WTC11 (cell line): ENCODE data around the gene SPRING1. TPM values are rescaled to one million over a fixed set of nuclear protein-coding genes. Genes with fewer than 3 reads are reported as not detected.
A peak's percentile ranks its signal among the peaks of the same experiment; 100 is the strongest.

ENCODE experiments used
- ATAC-seq: fragments of 200-7000 bp; cut with Tn5 transposase; 2 replicates; pipeline ENCODE4 v1.10.0; 2021; ENCODE audit warnings: mild to moderate bottlenecking, moderate library complexity
- CTCF ChIA-PET: fragments of 300-600 bp; sonication (Branson Sonifier 250); formaldehyde crosslinking; loops from one replicate; lab custom pipeline; 2021; ENCODE audit warnings: antibody characterized with exemption; lab: Charles Lee
- POLR2A ChIA-PET: fragments of 350-600 bp; sonication (Branson Sonifier 250); formaldehyde crosslinking; loops from one replicate; lab custom pipeline; 2021; ENCODE audit warnings: antibody characterized with exemption; lab: Charles Lee
- DNase-seq: peaks from one replicate; pipeline ENCODE4 v3.0.0; 2021; ENCODE audit warnings: low spot score
- H3K27ac Mint-ChIP-seq: 2 replicates; pipeline ENCODE4 v1.8.0; 2021; ENCODE audit warnings: mixed read lengths
- H3K27me3 Mint-ChIP-seq: 2 replicates; pipeline ENCODE4 v1.8.0; 2021; ENCODE audit warnings: low read depth, mild to moderate bottlenecking, moderate library complexity, mixed read lengths
- H3K36me3 Mint-ChIP-seq: 2 replicates; pipeline ENCODE4 v1.8.0; 2021; ENCODE audit warnings: mixed read lengths
- H3K4me1 Mint-ChIP-seq: 2 replicates; pipeline ENCODE4 v1.8.0; 2022; ENCODE audit warnings: mixed read lengths
- H3K4me3 Mint-ChIP-seq: 2 replicates; pipeline ENCODE4 v1.8.0; 2021; ENCODE audit warnings: mild to moderate bottlenecking, moderate library complexity, mixed read lengths
- H3K9me3 Mint-ChIP-seq: 2 replicates; pipeline ENCODE4 v1.8.0; 2021; ENCODE audit warnings: mixed read lengths
- AR ChIP-seq: fragments of 250-450 bp; sonication (Bioruptor Pico); IDR thresholded peaks from 2 replicates; pipeline ENCODE4 v1.9.0; 2021; ENCODE audit warnings: mild to moderate bottlenecking
- ARID4B ChIP-seq: sonication (generic); formaldehyde crosslinking; IDR thresholded peaks from 2 replicates; pipeline ENCODE4 v1.8.0; 2023; ENCODE audit warnings: missing genetic modification reagents, mild to moderate bottlenecking, borderline replicate concordance
- CREM ChIP-seq: sonication (generic); formaldehyde crosslinking; IDR thresholded peaks from 2 replicates; pipeline ENCODE4 v1.8.1; 2022; ENCODE audit warnings: mild to moderate bottlenecking, missing genetic modification reagents, moderate library complexity
- E2F1 ChIP-seq: sonication (generic); formaldehyde crosslinking; IDR thresholded peaks from 2 replicates; pipeline ENCODE4 v1.8.0; 2022; ENCODE audit warnings: mild to moderate bottlenecking, missing genetic modification reagents
- FOXK1 ChIP-seq: sonication (generic); formaldehyde crosslinking; IDR thresholded peaks from 2 replicates; pipeline ENCODE4 v1.8.0; 2022; ENCODE audit warnings: mild to moderate bottlenecking, moderate library complexity, missing genetic modification reagents
- GRHL2 ChIP-seq: fragments of 250-450 bp; sonication (Bioruptor Pico); IDR thresholded peaks from 2 replicates; pipeline ENCODE4 v1.8.0; 2022; ENCODE audit warnings: mild to moderate bottlenecking, moderate library complexity; ENCODE audit not compliant: insufficient replicate concordance, severe bottlenecking
- HMGXB4 ChIP-seq: sonication (generic); formaldehyde crosslinking; IDR thresholded peaks from 2 replicates; pipeline ENCODE4 v1.8.1; 2023; ENCODE audit warnings: mild to moderate bottlenecking, moderate library complexity, missing genetic modification reagents
- NR3C1 ChIP-seq: sonication (generic); formaldehyde crosslinking; conservative IDR thresholded peaks from 2 replicates; pipeline ENCODE4 v1.8.1; 2023; ENCODE audit warnings: low read depth, mild to moderate bottlenecking, missing genetic modification reagents
- ZNF512 ChIP-seq: sonication (generic); formaldehyde crosslinking; IDR thresholded peaks from 2 replicates; pipeline ENCODE4 v1.8.1; 2022; ENCODE audit warnings: missing genetic modification reagents, borderline replicate concordance
- ZSCAN18 ChIP-seq: fragments of 250-450 bp; sonication (Bioruptor Pico); IDR thresholded peaks from 2 replicates; pipeline ENCODE4 v2.1.2; 2022; ENCODE audit warnings: mild to moderate bottlenecking, moderate library complexity
- total RNA-seq: library from RNA; stranded (reverse); gene quantifications from 3 replicates; pipeline ENCODE4 v1.2.3, GENCODE V29; 2021

SPRING1 gene
- total RNA-seq, 1 experiment from 2014 or later: 46.1 TPM

GRCh38 chr12:116727261-116727660 is 10.6 kb downstream of the SPRING1 start (continued):
- TF ChIP-seq ZSCAN18 (no peak), GRHL2 (CRISPR knock-in tag) (no peak), HMGXB4 (CRISPR knock-in tag) (no peak)

- peaks cover 12% of the 10 kb centered on the region for H3K4me1 Mint-ChIP-seq
- H3K4me3 Mint-ChIP-seq: no peak overlapping the region
- POLR2A ChIA-PET: no interaction called here
- H3K27ac Mint-ChIP-seq: peak overlapping the region; percentile 66
- TF ChIP-seq CREM (CRISPR knock-in tag): no peak
- no peak for TF ChIP-seq AR (CRISPR knock-in tag)
- TF ChIP-seq E2F1 (CRISPR knock-in tag): no peak
- TF ChIP-seq NR3C1 (CRISPR knock-in tag): no peak
- TF ChIP-seq ARID4B (CRISPR knock-in tag): no peak
- no peak for TF ChIP-seq ZNF512 (CRISPR knock-in tag)
- no peak for TF ChIP-seq FOXK1 (CRISPR knock-in tag)
- no peaks in the 10 kb centered on the region for H3K27me3 Mint-ChIP-seq
- DNase-seq (no peak), ATAC-seq (no peak; the same call in none of the 2 replicates)
- peaks cover 1% of the 10 kb centered on the region; the same call in 1 of the 2 replicates for H3K36me3 Mint-ChIP-seq
- CTCF ChIA-PET: interaction anchor here (1.4 kb wide), 2 partner anchors 33 to 156 kb away, joined by 4 to 5 read pairs; no protein-coding TSS in a partner anchor
- H3K9me3 Mint-ChIP-seq: no peaks in the 10 kb centered on the region
Measured at GRCh38 chr12:116726694-116727093, 11.2 kb downstream of the SPRING1 start.
